HG03439 (cell line): ENCODE data around the gene SHISA6.

Experiments
- ATAC-seq: cut with Tn5 transposase; IDR thresholded peaks from one replicate; pipeline ENCODE4 v1.9.1; 2021; ENCODE audit warnings: mild to moderate bottlenecking, moderate library complexity; ENCODE audit not compliant: unreplicated experiment

The SHISA6 gene

GRCh38 chr17:11240841-11241610 is at the start of gene SHISA6:
TSS of gene SHISA6 (plus strand) at chr17:11241213.
- no peak for ATAC-seq

- ATAC-seq, result no peak
These were observed 45.2 kb upstream of the SHISA6 start for GRCh38 chr17:11195801-11196200.

GRCh38 chr17:11204991-11205390 is 36.0 kb upstream of the SHISA6 start:
- ATAC-seq, result no peak

GRCh38 chr17:11205659-11206058 is 35.4 kb upstream of the SHISA6 start:
- ATAC-seq, result no peak

- no peak for ATAC-seq
These were observed 31.1 kb upstream of the SHISA6 start for GRCh38 chr17:11209906-11210305.

- no peak for ATAC-seq
These were observed 28.2 kb upstream of the SHISA6 start for GRCh38 chr17:11212792-11213191.

GRCh38 chr17:11216976-11217375 is 24.0 kb upstream of the SHISA6 start:
- ATAC-seq, result no peak

- no peak for ATAC-seq
These were observed 19.8 kb upstream of the SHISA6 start for GRCh38 chr17:11221196-11221595.

GRCh38 chr17:11221721-11222120 is 19.3 kb upstream of the SHISA6 start:
- ATAC-seq, result no peak

GRCh38 chr17:11238705-11239104 is 2.3 kb upstream of the SHISA6 start:
- no peak for ATAC-seq

GRCh38 chr17:11239379-11239970 is 1.5 kb upstream of the SHISA6 start:
- ATAC-seq, result no peak

GRCh38 chr17:11240041-11240840 is 772 bp upstream of the SHISA6 start:
- ATAC-seq, result no peak

GRCh38 chr17:11241611-11242226 is 706 bp downstream of the SHISA6 start:
- no peak for ATAC-seq

- no peak for ATAC-seq
These were observed 1.4 kb downstream of the SHISA6 start for GRCh38 chr17:11242411-11242810.

GRCh38 chr17:11244776-11245175 is 3.8 kb downstream of the SHISA6 start:
- no peak for ATAC-seq

- ATAC-seq, result no peak
These were observed 4.2 kb downstream of the SHISA6 start for GRCh38 chr17:11245187-11245586.

GRCh38 chr17:11245791-11246190 is 4.8 kb downstream of the SHISA6 start:
- no peak for ATAC-seq

GRCh38 chr17:11250161-11250560 is 9.1 kb downstream of the SHISA6 start:
- no peak for ATAC-seq

- no peak for ATAC-seq
These were observed 10.6 kb downstream of the SHISA6 start for GRCh38 chr17:11251561-11252107.

GRCh38 chr17:11252146-11252545 is 11.1 kb downstream of the SHISA6 start:
- no peak for ATAC-seq

- no peak for ATAC-seq
These were observed 15.9 kb downstream of the SHISA6 start for GRCh38 chr17:11256877-11257276.
